ENCODE data around the gene ZBTB22.

The ZBTB22 gene

DNA sequence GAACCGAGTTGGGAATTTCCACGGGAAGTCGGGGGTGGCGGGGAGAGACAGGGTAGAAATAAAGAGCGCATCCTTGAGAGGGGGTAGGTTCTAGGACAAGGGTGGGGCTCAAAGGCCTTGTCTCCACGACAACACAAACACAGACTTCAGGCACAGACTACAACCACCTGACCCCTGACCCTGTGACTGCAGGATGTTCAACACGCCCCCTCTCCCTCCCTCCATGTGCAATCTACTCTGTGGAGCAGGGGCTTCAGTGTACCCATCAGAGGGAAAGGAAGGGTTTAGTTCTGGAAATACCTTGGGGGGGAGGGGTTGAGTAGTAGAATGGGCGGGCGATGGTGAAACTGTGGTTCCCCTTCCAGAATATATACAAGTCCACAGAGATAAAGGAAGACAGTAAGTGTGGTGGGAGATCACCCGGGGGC is 3.0 kb downstream of the ZBTB22 start:
- H3K4me3 ChIP-seq (ENCODE audit: low read length): peak overlapping the region; percentile 94
- DNase-seq (ENCODE audit: low read depth): peak; percentile 74
- TF ChIP-seq, protein P1, sequence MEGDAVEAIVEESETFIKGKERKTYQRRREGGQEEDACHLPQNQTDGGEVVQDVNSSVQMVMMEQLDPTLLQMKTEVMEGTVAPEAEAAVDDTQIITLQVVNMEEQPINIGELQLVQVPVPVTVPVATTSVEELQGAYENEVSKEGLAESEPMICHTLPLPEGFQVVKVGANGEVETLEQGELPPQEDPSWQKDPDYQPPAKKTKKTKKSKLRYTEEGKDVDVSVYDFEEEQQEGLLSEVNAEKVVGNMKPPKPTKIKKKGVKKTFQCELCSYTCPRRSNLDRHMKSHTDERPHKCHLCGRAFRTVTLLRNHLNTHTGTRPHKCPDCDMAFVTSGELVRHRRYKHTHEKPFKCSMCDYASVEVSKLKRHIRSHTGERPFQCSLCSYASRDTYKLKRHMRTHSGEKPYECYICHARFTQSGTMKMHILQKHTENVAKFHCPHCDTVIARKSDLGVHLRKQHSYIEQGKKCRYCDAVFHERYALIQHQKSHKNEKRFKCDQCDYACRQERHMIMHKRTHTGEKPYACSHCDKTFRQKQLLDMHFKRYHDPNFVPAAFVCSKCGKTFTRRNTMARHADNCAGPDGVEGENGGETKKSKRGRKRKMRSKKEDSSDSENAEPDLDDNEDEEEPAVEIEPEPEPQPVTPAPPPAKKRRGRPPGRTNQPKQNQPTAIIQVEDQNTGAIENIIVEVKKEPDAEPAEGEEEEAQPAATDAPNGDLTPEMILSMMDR (conservative IDR thresholded peaks at IDR 0.05; ENCODE audit: low read length): no peak

GRCh38 chr6:33313709-33314514 is 3.6 kb downstream of the ZBTB22 start, which contains the start of gene TAPBP:
Gene TAPBP, minus strand, starts transcription at chr6:33314078. Its CDS starts 37 bp downstream, at chr6:33314041.
- TF ChIP-seq, protein P1 (conservative IDR thresholded peaks at IDR 0.05; ENCODE audit: low read length): no peak
- H3K4me3 ChIP-seq (ENCODE audit: low read length): peak within 1 kb of the TSS; percentile 94
- DNase-seq (ENCODE audit: low read depth): peak; percentile 46

GRCh38 chr6:33313105-33313708 is 4.3 kb downstream of the ZBTB22 start:
- peak overlapping the region; percentile 94 for H3K4me3 ChIP-seq (ENCODE audit: low read length)
- DNase-seq (ENCODE audit: low read depth): no peak
- TF ChIP-seq, protein P1 (conservative IDR thresholded peaks at IDR 0.05; ENCODE audit: low read length): no peak

DNA sequence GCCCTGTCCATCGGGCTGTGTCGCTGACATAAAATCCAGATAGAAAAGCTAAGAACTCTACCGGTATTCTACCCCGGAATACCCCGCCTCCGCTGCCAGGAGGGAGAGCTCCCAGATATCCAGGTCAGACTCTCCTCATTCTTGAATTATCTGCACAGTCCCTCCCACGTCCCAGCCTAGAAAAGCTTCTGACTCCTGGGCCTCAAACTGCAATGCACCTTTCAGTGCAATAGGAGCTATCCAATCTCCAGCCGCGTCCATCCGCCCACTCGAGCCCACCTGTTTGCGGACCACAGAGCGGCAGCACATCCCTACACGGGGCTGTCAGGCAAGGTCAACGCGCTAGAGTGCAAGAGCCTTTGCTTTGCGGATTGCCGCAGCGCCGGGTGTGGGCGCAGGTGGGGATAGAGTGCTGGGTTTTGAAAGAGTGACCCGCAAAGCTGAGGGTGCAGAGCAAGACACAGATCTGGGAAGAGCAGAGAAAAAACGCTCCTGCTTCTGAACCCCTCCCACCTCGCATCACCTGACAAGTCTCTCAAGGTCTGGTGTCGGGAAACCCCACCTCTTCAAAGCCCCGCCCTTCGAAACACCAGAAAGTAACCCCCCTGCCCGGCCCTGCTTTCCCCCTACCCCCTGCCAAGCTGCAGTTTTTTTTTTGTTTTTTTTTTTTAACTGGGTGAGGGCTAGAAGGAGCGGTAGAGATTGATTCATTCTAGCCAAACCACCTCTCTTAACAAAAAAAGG is 5.0 kb downstream of the ZBTB22 start:
- TF ChIP-seq, protein P1 (conservative IDR thresholded peaks at IDR 0.05; ENCODE audit: low read length): no peak
- DNase-seq (ENCODE audit: low read depth): peak; percentile 48
- peak overlapping the region; percentile 94 for H3K4me3 ChIP-seq (ENCODE audit: low read length)

DNA sequence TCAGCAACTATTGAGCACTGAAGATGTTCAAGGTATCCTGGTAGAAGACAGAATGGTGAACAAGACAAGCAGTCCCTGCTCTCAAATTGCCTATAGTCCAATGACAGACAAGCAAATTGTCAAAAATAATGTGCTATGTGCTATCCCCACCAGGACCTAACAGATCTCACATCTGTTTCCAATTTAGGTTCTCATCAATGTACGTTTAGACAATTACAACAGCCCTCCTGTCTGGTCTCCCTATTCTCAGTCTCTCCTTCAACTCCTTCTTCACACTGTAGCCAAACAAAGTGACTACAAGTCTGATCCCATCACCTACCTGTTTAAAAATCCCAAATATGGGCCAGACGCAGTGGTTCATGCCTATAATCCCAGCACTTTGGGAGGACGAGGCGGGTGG is 11.2 kb downstream of the ZBTB22 start:
- DNase-seq (ENCODE audit: low read depth): no peak
- TF ChIP-seq, protein P1 (conservative IDR thresholded peaks at IDR 0.05; ENCODE audit: low read length): no peak
- no peak overlapping the region for H3K4me3 ChIP-seq (ENCODE audit: low read length)

DNA sequence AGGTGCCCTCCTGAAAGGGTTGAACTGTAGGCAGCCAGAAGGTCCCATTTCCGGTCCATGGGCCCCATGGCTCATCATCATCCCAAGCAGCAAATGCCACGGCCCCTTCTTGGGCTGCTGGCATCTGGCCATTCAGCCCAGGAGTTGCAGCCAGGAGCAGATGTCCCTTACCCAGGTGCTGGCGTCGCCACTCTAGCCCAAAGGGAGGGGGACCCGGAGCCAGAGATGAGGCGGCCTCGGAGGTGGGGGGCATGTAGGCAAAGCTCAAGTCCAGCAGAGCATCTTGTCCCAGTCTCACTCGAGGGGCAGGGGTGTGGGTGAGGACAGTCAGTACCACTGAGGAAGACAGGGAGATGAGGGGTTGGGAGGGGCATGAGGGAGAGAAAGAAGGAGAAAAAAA is 12.5 kb downstream of the ZBTB22 start:
- no peak overlapping the region for H3K4me3 ChIP-seq (ENCODE audit: low read length)
- TF ChIP-seq, protein P1 (conservative IDR thresholded peaks at IDR 0.05; ENCODE audit: low read length): no peak
- no peak for DNase-seq (ENCODE audit: low read depth)

All from AG10803 (cell line).